GM12891 (cell line): ENCODE data around the gene CKMT2.

Experiments used
- DNase-seq: peaks from one replicate; pipeline ENCODE4 v3.0.0; 2011; ENCODE audit warnings: low spot score; ENCODE audit not compliant: insufficient read length
- FAIRE-seq: peaks from 2 replicates; lab custom pipeline; 2011; peaks lifted over from hg19 to GRCh38; lab: Jason Lieb, UNC
- PAX5 ChIP-seq: IDR thresholded peaks from 2 replicates; pipeline ENCODE4 v1.6.1; 2011; ENCODE audit warnings: low read length, moderate library complexity, mild to moderate bottlenecking; ENCODE audit not compliant: insufficient read depth, severe bottlenecking
- POLR2A ChIP-seq: IDR thresholded peaks from 2 replicates; pipeline ENCODE4 v1.6.1; 2011; ENCODE audit warnings: low read depth, low read length, control low read depth
- POLR2AphosphoS5 ChIP-seq: IDR thresholded peaks from 2 replicates; pipeline ENCODE4 v1.6.1; 2011; ENCODE audit warnings: low read depth, low read length, control low read depth
- POU2F2 ChIP-seq: IDR thresholded peaks from 2 replicates; pipeline ENCODE4 v1.6.1; 2011; ENCODE audit warnings: low read depth, mild to moderate bottlenecking, control low read depth, low read length, moderate library complexity
- SPI1 ChIP-seq: IDR thresholded peaks from 2 replicates; pipeline ENCODE4 v1.6.1; 2011; ENCODE audit warnings: low read depth, low read length, control low read depth
- TAF1 ChIP-seq: IDR thresholded peaks from 2 replicates; pipeline ENCODE4 v1.6.1; 2011; ENCODE audit warnings: low read depth, low read length, control low read depth

CKMT2 gene

GRCh38 chr5:81235287-81236072, 2.4 kb downstream of the CKMT2 start:
- no peak for TF ChIP-seq PAX5
- TF ChIP-seq POLR2A, result no peak
- TF ChIP-seq POLR2AphosphoS5, result no peak
- no peak for TF ChIP-seq SPI1
- no peak for TF ChIP-seq POU2F2
- TF ChIP-seq TAF1, result no peak
- FAIRE-seq (no peak), DNase-seq (no peak)

- FAIRE-seq, result no peak
Measured at GRCh38 chr5:81238460-81238859, 5.3 kb downstream of the CKMT2 start.

GRCh38 chr5:81239613-81240012, 6.5 kb downstream of the CKMT2 start:
- no peak for DNase-seq
- FAIRE-seq, result no peak
- TF ChIP-seq TAF1 (no peak), POLR2A (no peak), PAX5 (no peak), POLR2AphosphoS5 (no peak), POU2F2 (no peak), SPI1 (no peak)

More at GRCh38 chr5:81238460-81238859, 5.3 kb downstream of the CKMT2 start:
- no peak for DNase-seq
- TF ChIP-seq SPI1 (no peak), TAF1 (no peak)

- DNase-seq (no peak), FAIRE-seq (no peak)
- no peak for TF ChIP-seq SPI1
- no peak for TF ChIP-seq TAF1
- no peak for TF ChIP-seq POLR2AphosphoS5
- TF ChIP-seq POU2F2, result no peak
- no peak for TF ChIP-seq POLR2A
- no peak for TF ChIP-seq PAX5
Measured at GRCh38 chr5:81241001-81241400, 7.9 kb downstream of the CKMT2 start.

GRCh38 chr5:81241961-81242648, 9.0 kb downstream of the CKMT2 start:
- TF ChIP-seq TAF1, result no peak
- no peak for TF ChIP-seq PAX5
- TF ChIP-seq SPI1, result no peak
- no peak for TF ChIP-seq POU2F2
- TF ChIP-seq POLR2AphosphoS5, result no peak
- no peak for TF ChIP-seq POLR2A
- DNase-seq, result no peak
- FAIRE-seq, result no peak

- FAIRE-seq (peak; percentile 50), DNase-seq (no peak)
- no peak for TF ChIP-seq POLR2A
Measured at GRCh38 chr5:81242906-81243436, 9.8 kb downstream of the CKMT2 start.

- FAIRE-seq (no peak), DNase-seq (no peak)
- TF ChIP-seq TAF1, result no peak
- no peak for TF ChIP-seq POU2F2
- TF ChIP-seq SPI1, result no peak
- no peak for TF ChIP-seq POLR2A
Measured at GRCh38 chr5:81244451-81244850, 11.3 kb downstream of the CKMT2 start.

GRCh38 chr5:81245871-81246235, 12.7 kb downstream of the CKMT2 start:
- DNase-seq (no peak), FAIRE-seq (no peak)
- no peak for TF ChIP-seq TAF1
- TF ChIP-seq SPI1, result no peak
- no peak for TF ChIP-seq POU2F2
- no peak for TF ChIP-seq PAX5
- TF ChIP-seq POLR2AphosphoS5, result no peak
- TF ChIP-seq POLR2A, result no peak

GRCh38 chr5:81246697-81247096, 13.6 kb downstream of the CKMT2 start:
- DNase-seq (no peak), FAIRE-seq (no peak)
- TF ChIP-seq PAX5, result no peak
- no peak for TF ChIP-seq SPI1
- TF ChIP-seq POU2F2, result no peak
- TF ChIP-seq POLR2AphosphoS5, result no peak
- TF ChIP-seq TAF1, result no peak
- TF ChIP-seq POLR2A, result no peak

- no peak for DNase-seq
- no peak for FAIRE-seq
- TF ChIP-seq POLR2AphosphoS5 (no peak), SPI1 (no peak), POU2F2 (no peak), POLR2A (no peak), TAF1 (no peak), PAX5 (no peak)
Measured at GRCh38 chr5:81247441-81247972, 14.4 kb downstream of the CKMT2 start.
